Measurements from ENCODE around the gene RHOT2. TPM values are rescaled to one million over a fixed set of nuclear protein-coding genes. Genes with fewer than 3 reads are reported as not detected.

Gene RHOT2
- total RNA-seq, 1 experiment from 2014 or later, result 210 TPM

DNA sequence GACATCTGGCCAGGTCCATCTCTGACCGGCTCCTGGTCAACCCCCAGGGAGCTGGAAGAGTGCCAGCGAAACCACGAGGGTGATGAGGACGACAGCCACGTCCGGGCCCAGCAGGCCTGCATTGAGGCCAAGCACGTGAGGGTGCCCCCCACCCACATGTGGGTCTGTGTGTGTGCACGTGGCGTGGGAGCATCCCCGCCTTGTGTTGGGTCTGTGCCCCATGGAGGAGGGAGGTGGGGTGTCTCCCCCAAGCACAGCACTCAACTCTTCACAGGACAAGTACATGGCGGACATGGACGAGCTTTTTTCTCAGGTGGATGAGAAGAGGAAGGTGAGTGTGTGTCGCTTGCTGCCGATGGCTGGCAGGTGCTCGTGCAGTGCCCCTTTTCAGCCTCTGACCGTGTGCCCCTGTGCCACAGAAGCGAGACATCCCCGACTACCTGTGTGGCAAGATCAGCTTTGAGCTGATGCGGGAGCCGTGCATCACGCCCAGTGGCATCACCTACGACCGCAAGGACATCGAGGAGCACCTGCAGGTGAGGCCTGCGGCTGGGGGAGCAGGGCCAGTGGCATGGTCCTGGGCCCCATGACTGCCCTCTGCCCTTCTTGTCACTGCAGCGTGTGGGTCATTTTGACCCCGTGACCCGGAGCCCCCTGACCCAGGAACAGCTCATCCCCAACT, 14.0 kb downstream of the RHOT2 start:
- no peak overlapping the region for H2BK15ac ChIP-seq (ENCODE audit: low read depth, low read length)
- WGBS (ENCODE audit: extremely low coverage, insufficient read length, low lambda C conversion rate), result no CpG with 5 or more reads among the region's 28 CpGs
- no peak for DNase-seq
- no peak overlapping the region for H3T11ph ChIP-seq (ENCODE audit: low read length)
- no peaks in the 10 kb centered on the region for H3K27me3 ChIP-seq (ENCODE audit: insufficient read depth, low read length)
- no peak overlapping the region for H3K56ac ChIP-seq (ENCODE audit: insufficient read length, low read depth, low read length)
- H4K20me1 ChIP-seq (ENCODE audit: control insufficient read depth, insufficient read depth, insufficient read length), result no peaks in the 10 kb centered on the region
- H2AFZ ChIP-seq (ENCODE audit: low read length), result no peak overlapping the region
- H4K5ac ChIP-seq (ENCODE audit: insufficient read length, low read depth, low read length), result no peak overlapping the region
- no peak overlapping the region for H2BK5ac ChIP-seq (ENCODE audit: insufficient read length, low read length)
- no peaks in the 10 kb centered on the region for H3K79me1 ChIP-seq (ENCODE audit: insufficient read depth, low read depth, low read length, poor library complexity, severe bottlenecking)
- no peak overlapping the region for H4K8ac ChIP-seq (replicated peaks; ENCODE audit: insufficient read length, low read depth, low read length)
- H3K18ac ChIP-seq (ENCODE audit: insufficient read length, low read depth, low read length), result no peak overlapping the region
- H3K4me2 ChIP-seq (ENCODE audit: insufficient read depth, insufficient read length, low read length), result peak overlapping the region; percentile 71
- H2BK120ac ChIP-seq (ENCODE audit: low read depth, low read length, poor library complexity, severe bottlenecking), result no peak overlapping the region
- Mint-ChIP-seq H3K4me3 (peak overlapping the region; percentile 81 to 86), H3K27ac (0 out of 7 replicates have a peak overlapping the region, but pooled peaks of 1 of the 3 experiments have one; percentile 66), H3K4me1 (peaks cover 14 to 32% of the 10 kb centered on the region in 2 experiments), H3K36me3 (ENCODE audit: insufficient read depth in 1 of 3, low read depth in 3 of 3) (peaks cover 14 to 37% (median 36%) of the 10 kb centered on the region in 3 experiments; a peak in 6 of 7 replicates), H3K27me3 (ENCODE audit: low read depth) (no peaks in the 10 kb centered on the region; the same call in 1 of the 2 replicates), H3K9me3 (no peaks in the 10 kb centered on the region)
- peaks cover 11% of the 10 kb centered on the region for H3K23me2 ChIP-seq (ENCODE audit: insufficient read length, low read depth, low read length, poor library complexity, severe bottlenecking)
- peaks cover 2% of the 10 kb centered on the region; the same call in 1 of the 2 replicates for H3K79me2 ChIP-seq (ENCODE audit: insufficient read depth, low read length)
- no peak overlapping the region for H3K23ac ChIP-seq (ENCODE audit: insufficient read length, low read depth, low read length)
- no peak overlapping the region for H2BK20ac ChIP-seq (ENCODE audit: low read depth, low read length, poor library complexity, severe bottlenecking)
- no peak overlapping the region for H3K9ac ChIP-seq (ENCODE audit: extremely low read depth, insufficient read length, low read length)
- TF ChIP-seq, protein P1, sequence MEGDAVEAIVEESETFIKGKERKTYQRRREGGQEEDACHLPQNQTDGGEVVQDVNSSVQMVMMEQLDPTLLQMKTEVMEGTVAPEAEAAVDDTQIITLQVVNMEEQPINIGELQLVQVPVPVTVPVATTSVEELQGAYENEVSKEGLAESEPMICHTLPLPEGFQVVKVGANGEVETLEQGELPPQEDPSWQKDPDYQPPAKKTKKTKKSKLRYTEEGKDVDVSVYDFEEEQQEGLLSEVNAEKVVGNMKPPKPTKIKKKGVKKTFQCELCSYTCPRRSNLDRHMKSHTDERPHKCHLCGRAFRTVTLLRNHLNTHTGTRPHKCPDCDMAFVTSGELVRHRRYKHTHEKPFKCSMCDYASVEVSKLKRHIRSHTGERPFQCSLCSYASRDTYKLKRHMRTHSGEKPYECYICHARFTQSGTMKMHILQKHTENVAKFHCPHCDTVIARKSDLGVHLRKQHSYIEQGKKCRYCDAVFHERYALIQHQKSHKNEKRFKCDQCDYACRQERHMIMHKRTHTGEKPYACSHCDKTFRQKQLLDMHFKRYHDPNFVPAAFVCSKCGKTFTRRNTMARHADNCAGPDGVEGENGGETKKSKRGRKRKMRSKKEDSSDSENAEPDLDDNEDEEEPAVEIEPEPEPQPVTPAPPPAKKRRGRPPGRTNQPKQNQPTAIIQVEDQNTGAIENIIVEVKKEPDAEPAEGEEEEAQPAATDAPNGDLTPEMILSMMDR (conservative IDR thresholded peaks at IDR 0.05), result no peak
- H3K4me1 ChIP-seq (ENCODE audit: insufficient read depth, low read length), result no peaks in the 10 kb centered on the region
- no peak overlapping the region for H2BK12ac ChIP-seq (ENCODE audit: insufficient read length, low read depth, low read length)
- no peak overlapping the region for H3K27ac ChIP-seq (ENCODE audit: insufficient read length, low read depth, low read length)
- H3K14ac ChIP-seq (ENCODE audit: insufficient read depth, low read length), result no peak overlapping the region
- H2AK5ac ChIP-seq (ENCODE audit: insufficient read length, low read length), result no peak overlapping the region
- no peaks in the 10 kb centered on the region for H3K9me3 ChIP-seq (ENCODE audit: control insufficient read depth, low read depth, low read length)
- no peak overlapping the region for H4K91ac ChIP-seq (ENCODE audit: insufficient read length, low read depth, low read length)
- H3K4ac ChIP-seq (ENCODE audit: low read depth, low read length), result no peak overlapping the region

All from H9 (cell line).